ENCODE data around the gene CXCL5.
"Not testable (repeated sequence)": the region's sequence is repeated elsewhere in the genome, so short reads cannot be mapped to it uniquely, and the experiment has no call there.

Gene CXCL5

GRCh38 chr4:74014332-74014731, 15.9 kb upstream of the CXCL5 start:
- no peak for ATAC-seq

GRCh38 chr4:74013264-74013663, 14.8 kb upstream of the CXCL5 start:
- ATAC-seq = no peak

- ATAC-seq = no peak
Measured at GRCh38 chr4:74012130-74012529, 13.7 kb upstream of the CXCL5 start.

GRCh38 chr4:74009307-74009706, 10.8 kb upstream of the CXCL5 start:
- no peak for ATAC-seq

GRCh38 chr4:74006009-74006476, 7.6 kb upstream of the CXCL5 start:
- ATAC-seq = no peak

- ATAC-seq = no peak
Measured at GRCh38 chr4:74005528-74005927, 7.1 kb upstream of the CXCL5 start.

- ATAC-seq = no peak
Measured at GRCh38 chr4:74004668-74005067, 6.2 kb upstream of the CXCL5 start.

- ATAC-seq = no peak
Measured at GRCh38 chr4:74000301-74000700, 1.8 kb upstream of the CXCL5 start.

- ATAC-seq = no peak
Measured at GRCh38 chr4:73992050-73992449, 6.4 kb downstream of the CXCL5 start.

- ATAC-seq = no peak
Measured at GRCh38 chr4:73991742-73992000, 6.8 kb downstream of the CXCL5 start.

- no peak for ATAC-seq
Measured at GRCh38 chr4:73990988-73991741, 7.3 kb downstream of the CXCL5 start.

GRCh38 chr4:73989928-73990327, 8.5 kb downstream of the CXCL5 start:
- no peak for ATAC-seq

- ATAC-seq = no peak
Measured at GRCh38 chr4:73989031-73989430, 9.4 kb downstream of the CXCL5 start.

- ATAC-seq = no peak
Measured at GRCh38 chr4:73988061-73988460, 10.4 kb downstream of the CXCL5 start, which contains the start of gene PPBP. Gene PPBP, minus strand, starts transcription at chr4:73988190. Its CDS starts 87 bp downstream, at chr4:73988103.

- ATAC-seq = no peak
Measured at GRCh38 chr4:73985528-73985852, 13.0 kb downstream of the CXCL5 start.

GRCh38 chr4:73984736-73985527, 13.5 kb downstream of the CXCL5 start:
- no peak for ATAC-seq

GRCh38 chr4:73981175-73981574, 17.3 kb downstream of the CXCL5 start:
- not testable (repeated sequence) for ATAC-seq

- no peak for ATAC-seq
Measured at GRCh38 chr4:73979407-73979957, 19.0 kb downstream of the CXCL5 start.

- no peak for ATAC-seq
Measured at GRCh38 chr4:73978886-73979285, 19.6 kb downstream of the CXCL5 start.

- ATAC-seq = no peak
Measured at GRCh38 chr4:73976716-73977115, 21.8 kb downstream of the CXCL5 start.

- ATAC-seq = no peak
Measured at GRCh38 chr4:73976217-73976616, 22.3 kb downstream of the CXCL5 start.

- no peak for ATAC-seq
Measured at GRCh38 chr4:73974352-73974751, 24.1 kb downstream of the CXCL5 start.

GRCh38 chr4:73970945-73971344, 27.5 kb downstream of the CXCL5 start:
- no peak for ATAC-seq

- no peak for ATAC-seq
Measured at GRCh38 chr4:73970011-73970410, 28.5 kb downstream of the CXCL5 start.
